ENCODE data around the gene FDPS.

- TF ChIP-seq POLR2AphosphoS5 (IDR thresholded peaks at IDR 0.05; ENCODE audit: low read depth, low read length) = no peak
- TF ChIP-seq SIN3A (IDR thresholded peaks at IDR 0.05; ENCODE audit: borderline replicate concordance, insufficient read depth, low read length) = no peak
- no peak for TF ChIP-seq REST (IDR thresholded peaks at IDR 0.05; ENCODE audit: insufficient read depth in 1 of 2, low read depth in 2 of 2, low read length in 2 of 2)
- TF ChIP-seq TAF1 (IDR thresholded peaks at IDR 0.05; ENCODE audit: borderline replicate concordance, insufficient read depth, low read length) = no peak
Observed at GRCh38 chr1:155304558-155305063, 4.1 kb upstream of the FDPS start.
